ENCODE measurements around the gene COX20.

GRCh38 chr1:244858357-244858756 is 22.9 kb downstream of the COX20 start:
- no peak for TF ChIP-seq CTCF (conservative IDR thresholded peaks at IDR 0.05 in 1 of 2, IDR thresholded peaks at IDR 0.05 in 1 of 2; ENCODE audit: low read depth in 1 of 2, low read length in 2 of 2)
- TF ChIP-seq EZH2 (IDR thresholded peaks at IDR 0.05; ENCODE audit: low read length, missing control alignments), result no peak

Measured in fibroblast of lung (primary cell).